LNCAP (cell line): ENCODE results near the gene ZNF398.

ENCODE experiments used
- TF ChIP-seq, protein P1 (sequence below): fragments of 450-650 bp; IDR thresholded peaks from 2 replicates; pipeline ENCODE4 v1.5.1; 2017; ENCODE audit warnings: mild to moderate bottlenecking

ZNF398 gene

DNA sequence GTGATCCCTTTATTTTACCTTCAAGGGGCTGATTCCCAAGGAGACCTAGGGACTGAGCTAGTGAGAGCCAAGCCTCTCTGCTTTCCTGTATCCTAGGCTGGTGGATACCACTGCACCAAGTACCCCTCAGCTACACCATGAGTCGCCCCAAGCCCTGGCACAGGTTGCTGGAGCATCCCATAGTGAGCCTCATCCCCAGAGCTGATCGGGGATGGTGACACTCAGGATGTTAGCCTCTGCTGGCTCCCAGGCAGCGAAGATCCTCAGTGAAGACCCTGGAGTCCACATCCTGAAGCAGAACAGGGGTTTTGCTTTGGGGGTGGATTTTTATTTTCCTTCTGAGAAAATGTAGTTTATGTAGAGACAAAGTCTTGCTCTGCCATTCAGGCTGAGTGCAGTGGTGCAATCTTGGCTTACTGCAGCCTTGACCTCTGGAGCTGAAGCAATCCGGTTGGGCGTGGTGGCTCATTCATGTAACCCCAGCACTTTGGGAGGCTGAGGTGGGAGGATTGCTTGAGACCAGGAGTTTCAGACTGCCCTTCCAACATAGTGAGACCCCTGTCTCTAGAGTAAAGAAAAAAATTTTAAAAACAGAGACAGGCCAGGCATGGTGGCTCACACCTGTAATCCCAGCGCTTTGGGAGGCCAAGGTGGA is 79.7 kb downstream of the ZNF398 start:
- TF ChIP-seq, protein P1, sequence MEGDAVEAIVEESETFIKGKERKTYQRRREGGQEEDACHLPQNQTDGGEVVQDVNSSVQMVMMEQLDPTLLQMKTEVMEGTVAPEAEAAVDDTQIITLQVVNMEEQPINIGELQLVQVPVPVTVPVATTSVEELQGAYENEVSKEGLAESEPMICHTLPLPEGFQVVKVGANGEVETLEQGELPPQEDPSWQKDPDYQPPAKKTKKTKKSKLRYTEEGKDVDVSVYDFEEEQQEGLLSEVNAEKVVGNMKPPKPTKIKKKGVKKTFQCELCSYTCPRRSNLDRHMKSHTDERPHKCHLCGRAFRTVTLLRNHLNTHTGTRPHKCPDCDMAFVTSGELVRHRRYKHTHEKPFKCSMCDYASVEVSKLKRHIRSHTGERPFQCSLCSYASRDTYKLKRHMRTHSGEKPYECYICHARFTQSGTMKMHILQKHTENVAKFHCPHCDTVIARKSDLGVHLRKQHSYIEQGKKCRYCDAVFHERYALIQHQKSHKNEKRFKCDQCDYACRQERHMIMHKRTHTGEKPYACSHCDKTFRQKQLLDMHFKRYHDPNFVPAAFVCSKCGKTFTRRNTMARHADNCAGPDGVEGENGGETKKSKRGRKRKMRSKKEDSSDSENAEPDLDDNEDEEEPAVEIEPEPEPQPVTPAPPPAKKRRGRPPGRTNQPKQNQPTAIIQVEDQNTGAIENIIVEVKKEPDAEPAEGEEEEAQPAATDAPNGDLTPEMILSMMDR, result no peak

DNA sequence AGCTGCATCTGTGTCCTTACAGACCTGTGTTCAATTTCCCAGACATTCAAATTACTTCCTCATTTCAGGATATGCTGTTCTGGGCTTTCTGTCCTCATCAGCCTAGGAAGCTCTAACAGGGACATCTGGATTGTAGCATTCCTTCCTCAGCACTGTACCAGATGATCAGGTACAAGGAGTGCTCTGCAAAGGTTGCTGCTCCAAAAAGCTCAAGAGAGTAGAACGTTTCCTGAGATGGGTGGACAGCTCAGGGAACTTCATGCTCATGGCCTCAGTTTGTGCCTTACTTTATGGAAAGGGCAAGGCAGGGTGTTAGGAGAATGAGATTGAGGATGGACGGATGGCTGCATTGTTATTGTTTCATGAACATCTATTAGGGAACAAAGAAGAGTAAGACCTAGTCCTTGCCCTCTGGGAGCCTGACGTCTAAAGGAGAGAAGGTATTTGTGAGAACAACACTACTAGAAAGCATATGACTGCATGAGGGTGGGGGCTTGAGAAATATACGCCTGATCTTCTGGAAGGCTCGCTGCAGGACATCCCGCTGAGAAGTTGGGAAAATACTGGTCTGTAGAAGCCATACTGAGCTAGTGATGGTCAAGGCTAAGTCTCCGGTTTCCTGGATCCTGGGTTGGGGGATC is 81.7 kb downstream of the ZNF398 start:
- TF ChIP-seq, protein P1, result no peak

DNA sequence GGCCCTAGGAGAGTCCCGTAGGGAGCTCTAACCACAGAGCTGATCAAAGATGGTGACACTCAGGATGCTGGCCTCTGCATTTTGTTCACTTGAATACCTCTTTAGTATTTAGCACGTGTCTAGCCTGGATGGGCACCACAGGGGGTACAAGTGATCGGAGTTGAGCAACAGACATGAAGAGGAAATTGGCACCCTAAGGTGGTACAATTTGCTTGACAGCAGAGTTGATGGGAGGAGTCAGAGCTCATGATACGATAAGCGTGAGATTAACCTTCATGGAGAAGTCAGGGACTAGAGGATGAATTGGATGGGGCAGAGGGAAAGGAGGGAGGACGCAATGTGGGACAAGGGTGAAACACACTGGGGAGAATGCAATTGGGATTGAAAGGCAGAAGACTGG is 82.3 kb downstream of the ZNF398 start:
- TF ChIP-seq, protein P1, result no peak

DNA sequence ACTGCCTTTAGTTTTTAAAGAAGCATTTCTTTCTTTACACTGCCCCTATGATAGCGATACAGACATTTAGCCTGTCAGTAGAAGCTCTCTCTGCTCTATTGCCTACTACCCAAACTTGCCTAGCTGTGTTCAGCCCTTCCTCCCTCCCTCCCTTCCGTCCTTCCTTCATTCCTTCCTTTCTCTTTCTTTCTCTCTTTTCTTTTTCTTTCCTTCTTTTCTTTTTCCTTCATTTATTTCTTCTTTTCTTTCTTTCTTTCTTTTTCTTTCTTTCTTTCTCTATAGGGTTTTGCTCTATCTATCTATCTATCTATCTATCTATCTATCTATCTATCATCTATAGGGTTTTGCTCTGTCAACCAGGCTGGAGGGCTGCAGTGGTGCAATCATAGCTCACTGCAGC is 85.1 kb downstream of the ZNF398 start:
- TF ChIP-seq, protein P1, result no peak
